B cell (primary cell): ENCODE results near the gene CASS4.

Source experiments
- CTCF ChIP-seq: fragments of 200-600 bp; IDR thresholded peaks from one replicate; pipeline ENCODE4 v1.8.0; 2022; ENCODE audit warnings: antibody characterized with exemption, mild to moderate bottlenecking
- EZH2 ChIP-seq: IDR thresholded peaks from 2 replicates; pipeline ENCODE4 v1.6.1; 2012; ENCODE audit warnings: borderline replicate concordance, low read depth, mild to moderate bottlenecking, moderate library complexity, low read length; ENCODE audit not compliant: insufficient read depth, poor library complexity, severe bottlenecking

- TF ChIP-seq EZH2 = no peak
- TF ChIP-seq CTCF = no peak
Observed at GRCh38 chr20:56431471-56431870, 19.4 kb downstream of the CASS4 start.
